ENCODE results near the gene CCL25. TPM values are rescaled to one million over a fixed set of nuclear protein-coding genes. Genes with fewer than 3 reads are reported as not detected.

CCL25 gene
- total RNA-seq, 2 donors from 2014 or later = not detected

DNA sequence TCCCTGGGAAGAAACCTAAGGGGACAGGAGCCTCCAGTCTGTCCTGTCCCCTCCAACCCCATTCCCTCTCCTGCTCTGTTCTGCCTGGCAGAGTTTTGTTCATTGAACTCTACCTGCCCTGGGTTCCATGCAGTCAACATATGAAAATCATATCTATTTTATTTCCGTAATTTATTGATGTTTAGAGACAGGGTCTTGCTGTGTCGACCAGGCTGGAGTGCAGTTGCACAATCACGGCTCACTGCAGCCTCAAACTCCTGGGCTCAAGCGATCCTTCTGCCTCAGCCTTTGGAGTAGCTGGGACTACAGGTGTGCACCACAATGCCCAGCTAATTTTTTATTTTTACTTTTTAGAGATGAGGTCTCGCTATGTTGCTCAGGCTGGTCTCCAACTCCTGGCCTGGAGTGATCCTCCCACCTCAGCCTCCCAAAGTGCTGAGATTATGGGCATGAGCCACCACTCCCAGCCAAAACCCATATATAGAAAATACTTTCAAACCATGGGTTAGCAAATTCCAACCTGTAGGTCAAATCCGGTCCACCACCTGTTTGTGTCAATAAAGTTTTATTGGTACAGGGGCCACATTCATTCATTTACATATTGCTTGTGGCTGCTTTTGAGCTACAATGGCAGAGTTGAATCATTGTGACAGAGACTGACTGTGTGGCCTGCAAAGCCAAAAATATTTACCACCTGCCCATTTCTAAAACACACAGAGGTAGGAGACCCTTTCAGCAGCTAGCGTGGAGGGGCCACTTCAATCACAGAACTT lies 57.5 kb downstream of the CCL25 start:
- Histone ChIP-seq H3K4me1 (replicated peaks) (no peaks in the 10 kb centered on the region), H3K27me3 (replicated peaks; ENCODE audit: insufficient read depth) (no peaks in the 10 kb centered on the region), H3K4me3 (no peak overlapping the region), H3K36me3 (no peaks in the 10 kb centered on the region), H3K9me3 (no peaks in the 10 kb centered on the region), H3K27ac (no peak overlapping the region)
- TF ChIP-seq POLR2AphosphoS5 (IDR thresholded peaks at IDR 0.05) = no peak
- TF ChIP-seq, protein P1, sequence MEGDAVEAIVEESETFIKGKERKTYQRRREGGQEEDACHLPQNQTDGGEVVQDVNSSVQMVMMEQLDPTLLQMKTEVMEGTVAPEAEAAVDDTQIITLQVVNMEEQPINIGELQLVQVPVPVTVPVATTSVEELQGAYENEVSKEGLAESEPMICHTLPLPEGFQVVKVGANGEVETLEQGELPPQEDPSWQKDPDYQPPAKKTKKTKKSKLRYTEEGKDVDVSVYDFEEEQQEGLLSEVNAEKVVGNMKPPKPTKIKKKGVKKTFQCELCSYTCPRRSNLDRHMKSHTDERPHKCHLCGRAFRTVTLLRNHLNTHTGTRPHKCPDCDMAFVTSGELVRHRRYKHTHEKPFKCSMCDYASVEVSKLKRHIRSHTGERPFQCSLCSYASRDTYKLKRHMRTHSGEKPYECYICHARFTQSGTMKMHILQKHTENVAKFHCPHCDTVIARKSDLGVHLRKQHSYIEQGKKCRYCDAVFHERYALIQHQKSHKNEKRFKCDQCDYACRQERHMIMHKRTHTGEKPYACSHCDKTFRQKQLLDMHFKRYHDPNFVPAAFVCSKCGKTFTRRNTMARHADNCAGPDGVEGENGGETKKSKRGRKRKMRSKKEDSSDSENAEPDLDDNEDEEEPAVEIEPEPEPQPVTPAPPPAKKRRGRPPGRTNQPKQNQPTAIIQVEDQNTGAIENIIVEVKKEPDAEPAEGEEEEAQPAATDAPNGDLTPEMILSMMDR (IDR thresholded peaks at IDR 0.05) = no peak
- TF ChIP-seq POLR2A (IDR thresholded peaks at IDR 0.05) = no peak
- intact Hi-C loops (cut with DNase I) = no loop called here
- DNase-seq (ENCODE audit: low spot score) = no peak
- WGBS = 96% methylated on average over 7 of the region's 7 CpGs

DNA sequence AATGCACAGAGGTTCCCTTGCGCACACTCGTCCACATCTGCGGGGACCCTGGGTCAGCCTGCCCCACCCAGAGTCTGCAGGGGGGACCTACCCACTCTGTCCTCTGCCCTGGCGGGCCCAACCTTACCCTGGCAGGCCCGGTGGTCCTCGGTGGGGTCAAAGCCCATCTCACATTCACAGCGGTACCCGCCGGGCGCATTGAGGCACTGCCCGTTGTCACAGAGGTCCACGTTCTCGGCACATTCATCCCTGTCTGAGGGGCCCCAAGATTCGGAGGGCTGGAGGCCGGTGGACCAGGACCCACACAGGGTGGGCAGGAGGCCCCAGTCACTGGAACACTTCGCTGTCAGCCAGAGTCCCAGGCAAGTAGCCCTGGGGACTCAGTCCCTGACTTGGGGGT lies 58.4 kb downstream of the CCL25 start:
- Histone ChIP-seq H3K27ac (no peak overlapping the region), H3K9me3 (no peaks in the 10 kb centered on the region), H3K4me1 (replicated peaks) (no peaks in the 10 kb centered on the region), H3K27me3 (replicated peaks; ENCODE audit: insufficient read depth) (no peaks in the 10 kb centered on the region), H3K36me3 (no peaks in the 10 kb centered on the region), H3K4me3 (no peak overlapping the region)
- WGBS = 97% methylated on average over 16 of the region's 16 CpGs
- intact Hi-C loops (cut with DNase I) = no loop called here
- DNase-seq (ENCODE audit: low spot score) = no peak
- no peak for TF ChIP-seq POLR2A (IDR thresholded peaks at IDR 0.05)
- TF ChIP-seq, protein P1 (IDR thresholded peaks at IDR 0.05) = no peak
- no peak for TF ChIP-seq POLR2AphosphoS5 (IDR thresholded peaks at IDR 0.05)

DNA sequence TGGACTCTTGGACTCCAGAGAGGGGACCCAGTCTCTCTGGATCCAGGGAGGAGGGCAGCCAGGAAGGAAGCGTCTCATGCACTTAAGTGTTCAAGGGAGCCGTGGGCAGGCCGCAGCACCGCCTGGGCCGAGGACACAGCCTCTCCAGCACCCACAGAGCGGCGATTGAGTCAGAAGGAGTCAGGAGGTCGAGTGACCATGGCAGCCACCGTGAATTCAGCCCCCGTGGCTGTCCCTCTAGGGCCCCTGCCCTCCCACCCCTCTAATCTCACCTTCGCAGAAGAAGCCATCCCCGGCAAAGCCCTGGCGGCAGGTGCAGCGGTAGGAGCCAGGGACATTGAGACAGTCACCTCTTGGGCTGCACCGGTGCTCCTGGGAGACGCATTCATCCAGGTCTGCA lies 58.8 kb downstream of the CCL25 start:
- H3K9me3 ChIP-seq = no peaks in the 10 kb centered on the region
- H3K4me1 ChIP-seq (replicated peaks) = no peaks in the 10 kb centered on the region
- no peaks in the 10 kb centered on the region for H3K36me3 ChIP-seq
- no peak overlapping the region for H3K27ac ChIP-seq
- intact Hi-C loops (cut with DNase I) = no loop called here
- no peak overlapping the region for H3K4me3 ChIP-seq
- no peaks in the 10 kb centered on the region for H3K27me3 ChIP-seq (replicated peaks; ENCODE audit: insufficient read depth)
- 97% methylated on average over 16 of the region's 16 CpGs for WGBS
- no peak for TF ChIP-seq POLR2A (IDR thresholded peaks at IDR 0.05)
- TF ChIP-seq, protein P1 (IDR thresholded peaks at IDR 0.05) = no peak
- DNase-seq (ENCODE audit: low spot score) = no peak

Other genes starting within 250 kb of the CCL25 start
- 10 to 100 TPM; 24.0 to 25.7 TPM for gene EVI5L, start 222.5 kb upstream of the CCL25 start, total RNA-seq
- gene PRR36, start 178.4 kb upstream of the CCL25 start, total RNA-seq = 1 to 10 TPM; 2.2 to 4.2 TPM
- gene LRRC8E, start 164.2 kb upstream of the CCL25 start, total RNA-seq = 10 to 100 TPM in 1 of 2 donors, 1 to 10 TPM in 1; 4.8 to 11.7 TPM
- 10 to 100 TPM; 21.6 to 45.2 TPM for gene MAP2K7, start 148.9 kb upstream of the CCL25 start, total RNA-seq
- gene TGFBR3L, start 137.9 kb upstream of the CCL25 start, total RNA-seq = 1 to 10 TPM in 1 of 2 donors, not detected in 1; 3.2 TPM
- 10 to 100 TPM; 37.4 to 95.0 TPM for gene SNAPC2, start 132.4 kb upstream of the CCL25 start, total RNA-seq
- 10 to 100 TPM in 1 of 2 donors, 1 to 10 TPM in 1; 5.0 to 37.1 TPM for gene CTXN1, start 126.6 kb upstream of the CCL25 start, total RNA-seq
- gene TIMM44, start 109.1 kb upstream of the CCL25 start, total RNA-seq = 10 to 100 TPM; 47.3 to 83.4 TPM
- 10 to 100 TPM; 35.6 to 76.9 TPM for gene ELAVL1, start 47.1 kb upstream of the CCL25 start, total RNA-seq
- 1 to 10 TPM; 3.1 to 5.2 TPM for gene FBN3, start 96.8 kb downstream of the CCL25 start, total RNA-seq
- gene CERS4, start 156.6 kb downstream of the CCL25 start, total RNA-seq = 100 to 1,000 TPM; 170 to 176 TPM

All from prostate gland (tissue), 2 donors.